K562 (cell line): ENCODE measurements around the gene RAB3GAP1. TPM values are rescaled to one million over a fixed set of nuclear protein-coding genes. Genes with fewer than 3 reads are reported as not detected.

Experiments
- ATAC-seq: fragments of 200-7000 bp; cut with Tn5 transposase; 3 replicates; pipeline ENCODE4 v1.9.1; 2020; ENCODE audit warnings: moderate library complexity
- BruUV-seq: library from RNA; stranded (reverse); fragments of 400-500 nt; replicated peaks from 2 replicates; lab custom pipeline; 2021; lab: Mats Ljungman, UMichigan
- CTCF ChIA-PET: fragments of 300-600 bp; formaldehyde crosslinking; extraction: SDS; loops from one replicate; lab custom pipeline; 2021; ENCODE audit warnings: low intra/inter-chr PET ratio; lab: Yijun Ruan, JAX
- POLR2A ChIA-PET: fragments of 300-600, 350-650 bp; sonication (Branson Sonifier 250); formaldehyde crosslinking; extraction: SDS; loops from one replicate; lab custom pipeline; 2021; ENCODE audit warnings: antibody characterized with exemption, inconsistent platforms; lab: Yijun Ruan, JAX
- DNase-seq, 4 experiments: peaks; one replicate each; pipeline versions ENCODE4 v3.0.0 to v3.0.0-alpha.2; 2011 to 2018; ENCODE audit warnings: low spot score in 3 of 4, mixed read lengths in 3 of 4; ENCODE audit errors: extremely low read depth in 1 of 4
- FAIRE-seq: peaks from 2 replicates; lab custom pipeline; 2011; peaks lifted over from hg19 to GRCh38; lab: Jason Lieb, UNC
- H2AFZ ChIP-seq: 2 replicates; pipeline ENCODE4 v1.6.0; 2011; ENCODE audit warnings: low read depth, low read length, control low read depth, inconsistent platforms
- H3K27ac ChIP-seq: fragments of 200-600 bp; 3 replicates; pipeline ENCODE4 v1.8.0; 2011; ENCODE audit warnings: low read depth, mild to moderate bottlenecking, control low read depth, inconsistent platforms, low read length, moderate library complexity, mixed read lengths; ENCODE audit errors: extremely low read depth
- H3K27me3 ChIP-seq, 2 experiments: fragments of 300-600 bp in 1 of 2; 2 replicates in 1 of 2; 3 replicates in 1 of 2; pipeline versions ENCODE4 v1.6.0 to v1.8.0; 2011; ENCODE audit warnings: inconsistent platforms in 2 of 2, low read length in 2 of 2, mild to moderate bottlenecking in 1 of 2, mixed read lengths in 1 of 2, moderate library complexity in 1 of 2; ENCODE audit not compliant: control insufficient read depth in 2 of 2, insufficient read depth in 2 of 2
- H3K36me3 ChIP-seq: fragments of 300-600 bp; 3 replicates; pipeline ENCODE4 v1.8.0; 2011; ENCODE audit warnings: mild to moderate bottlenecking, low read length, inconsistent platforms; ENCODE audit not compliant: control insufficient read depth, insufficient read depth
- H3K4me1 ChIP-seq, 2 experiments: fragments of 200-600 bp in 1 of 2; replicated peaks in 1 of 2; 2 replicates in 1 of 2; 3 replicates in 1 of 2; pipeline versions ENCODE4 v1.5.1 to v1.8.0; 2011; ENCODE audit warnings: inconsistent platforms in 2 of 2, low read length in 2 of 2, mild to moderate bottlenecking in 1 of 2, mixed read lengths in 1 of 2, moderate library complexity in 1 of 2; ENCODE audit not compliant: control insufficient read depth in 2 of 2, insufficient read depth in 2 of 2
- H3K4me2 ChIP-seq: 2 replicates; pipeline ENCODE4 v1.6.1; 2011; ENCODE audit warnings: low read length, control low read depth, inconsistent platforms, mixed read lengths; ENCODE audit not compliant: insufficient read depth
- H3K4me3 ChIP-seq: fragments of 200-600 bp; sonication (generic), shearing (Covaris generic); 2 replicates; pipeline ENCODE4 v1.5.1; 2016; ENCODE audit warnings: control low read depth, inconsistent platforms
- H3K79me2 ChIP-seq: fragments of 200-600 bp; 3 replicates; pipeline ENCODE4 v1.8.0; 2011; ENCODE audit warnings: low read length, inconsistent platforms; ENCODE audit not compliant: control insufficient read depth, insufficient read depth
- H3K9ac ChIP-seq, 2 experiments: 2 replicates each; pipeline versions ENCODE4 v1.6.0 to v1.6.1; 2011; ENCODE audit warnings: low read depth in 2 of 2, low read length in 2 of 2, control low read depth in 1 of 2, inconsistent platforms in 1 of 2, mild to moderate bottlenecking in 1 of 2, mixed read lengths in 1 of 2; ENCODE audit not compliant: insufficient read depth in 1 of 2
- H3K9me1 ChIP-seq: one replicate; pipeline ENCODE4 v1.6.0; 2011; ENCODE audit warnings: inconsistent platforms, mild to moderate bottlenecking, low read length, moderate library complexity; ENCODE audit not compliant: control insufficient read depth, insufficient read depth
- H3K9me3 ChIP-seq: replicated peaks from 2 replicates; pipeline ENCODE4 v1.5.1; 2011; ENCODE audit warnings: low read depth, low read length, inconsistent platforms; ENCODE audit not compliant: control insufficient read depth, insufficient read depth
- H4K20me1 ChIP-seq: replicated peaks from 2 replicates; pipeline ENCODE4 v1.6.1; 2011; ENCODE audit warnings: low read length, inconsistent platforms, mixed read lengths; ENCODE audit not compliant: control insufficient read depth, insufficient read depth
- ARID2 ChIP-seq: fragments of 450-650 bp; IDR thresholded peaks from 2 replicates; pipeline ENCODE4 v1.6.1; 2017; ENCODE audit warnings: antibody characterized with exemption, mild to moderate bottlenecking
- BRF1 ChIP-seq: IDR thresholded peaks from 3 replicates; pipeline ENCODE4 v1.6.1; 2011; ENCODE audit warnings: borderline replicate concordance, mild to moderate bottlenecking; ENCODE audit not compliant: insufficient read length; ENCODE audit errors: extremely low read depth
- CBFA2T3 ChIP-seq: fragments of 450-650 bp; IDR thresholded peaks from 2 replicates; pipeline ENCODE4 v1.6.1; 2017
- NCOA6 ChIP-seq: fragments of 450-650 bp; IDR thresholded peaks from 2 replicates; pipeline ENCODE4 v1.6.1; 2017; ENCODE audit warnings: mild to moderate bottlenecking
- PPARD ChIP-seq: fragments of 250-450 bp; sonication (Bioruptor Pico); IDR thresholded peaks from 2 replicates; pipeline ENCODE4 v1.8.0; 2022; ENCODE audit warnings: inconsistent platforms, mild to moderate bottlenecking, moderate library complexity
- RNF2 ChIP-seq: sonication (generic); IDR thresholded peaks from 2 replicates; pipeline ENCODE4 v1.6.1; 2016
- SP2 ChIP-seq: IDR thresholded peaks from 2 replicates; pipeline ENCODE4 v1.6.1; 2011; ENCODE audit warnings: mild to moderate bottlenecking, low read depth, low read length, moderate library complexity; ENCODE audit not compliant: poor library complexity, severe bottlenecking; ENCODE audit errors: extremely low read depth
- WGBS: fragments of 100-300 bp; shearing (Covaris generic); methylation state at CpG from one replicate; pipeline ENCODE4 v1.1.6; 2016; ENCODE audit warnings: low coverage, mixed read lengths; ENCODE audit not compliant: insufficient coverage; ENCODE audit errors: missing lambda C conversion rate; 5-methylcytosine and 5-hydroxymethylcytosine counted together
- in situ Hi-C: fragments of 300-500 bp; cut with MboI; formaldehyde crosslinking; loops from 4 replicates; pipeline ENCODE4 v1.15.0; 2018; ENCODE audit warnings: inconsistent platforms, mixed read lengths
- intact Hi-C: fragments of 100-400 bp; cut with micrococcal nuclease; formaldehyde crosslinking; loops from 2 replicates; pipeline ENCODE4 v1.14.2; 2022
- polyA plus RNA-seq, 8 experiments: library from polyadenylated mRNA; depleted of rRNA in 4 of 8; stranded (reverse) in 5 of 8; unstranded in 3 of 8; fragments of >200 nt; fragmentation: Nextera tagmentation in 2 of 8; fragmentation: Illumina TruSeq in 1 of 8; extraction: Ambion mirVana in 2 of 8; extraction: Trizol in 1 of 8; gene quantifications; 2 replicates each; pipeline versions ENCODE4 v1.2.1 to v1.2.3, GENCODE V29; 2011 to 2014; ENCODE audit warnings: inconsistent platforms in 1 of 8, missing spikeins in 1 of 8
- total RNA-seq, 7 experiments: library from RNA; depleted of rRNA in 6 of 7; stranded (reverse); fragments of >200 nt in 6 of 7; fragmentation: Illumina TruSeq in 2 of 7; extraction: Trizol in 2 of 7; gene quantifications; 2 replicates each; pipeline versions ENCODE4 v1.2.1 to v1.2.3, GENCODE V29; 2011 to 2021; ENCODE audit warnings: low replicate concordance in 1 of 7
- TF ChIP-seq, protein P1 (sequence below): fragments of 450-650 bp; IDR thresholded peaks from 2 replicates; pipeline ENCODE4 v1.6.1; 2018; ENCODE audit warnings: mild to moderate bottlenecking, low read depth; ENCODE audit not compliant: partially characterized antibody
- TF ChIP-seq, protein P2 (sequence below): fragments of 450-650 bp; conservative IDR thresholded peaks from 2 replicates; pipeline ENCODE4 v1.6.1; 2016; ENCODE audit warnings: missing genetic modification characterization, low read depth, mild to moderate bottlenecking, missing compliant biosample characterization, moderate library complexity
- TF ChIP-seq, protein P3 (sequence below): sonication (generic); formaldehyde crosslinking; IDR thresholded peaks from 2 replicates; pipeline ENCODE4 v1.8.0; 2022; ENCODE audit warnings: mild to moderate bottlenecking, missing genetic modification reagents, borderline replicate concordance

The RAB3GAP1 gene
- total and polyA plus RNA-seq, 9 of the 15 experiments (the other 6 are each of a cell fraction or from before 2014, with no cell fraction given), result 15.5 to 48.6 (median 33.0) TPM

DNA sequence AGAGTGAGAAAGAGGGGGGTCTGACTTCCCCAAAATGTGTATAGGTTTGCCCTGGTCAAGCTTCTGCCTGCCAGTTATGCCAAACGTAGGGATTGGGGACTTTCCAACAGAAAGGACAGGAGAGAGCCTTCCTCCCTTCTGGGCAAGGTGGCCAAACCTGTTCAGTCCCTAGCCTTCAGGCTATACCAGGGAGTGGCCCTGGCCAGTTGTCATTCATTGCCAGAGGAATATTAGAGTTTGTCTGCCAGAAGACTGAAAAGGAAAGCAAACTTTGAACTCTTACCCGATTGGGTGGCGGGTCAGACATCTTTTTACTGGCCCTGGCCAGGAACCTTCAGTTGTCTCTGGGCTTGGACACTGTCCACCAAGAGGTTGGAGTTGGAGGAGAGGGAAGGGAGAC, 22.1 kb downstream of the RAB3GAP1 start:
- no peaks in the 10 kb centered on the region; the same call in 1 of the 2 replicates for H4K20me1 ChIP-seq
- no peak overlapping the region for H3K4me3 ChIP-seq
- ATAC-seq, result peak; percentile 19; the same call in 1 of the 3 replicates
- no peak overlapping the region for H3K27ac ChIP-seq
- in situ Hi-C loops, result no loop called here
- H3K9me1 ChIP-seq, result no peaks in the 10 kb centered on the region
- H3K9me3 ChIP-seq, result no peaks in the 10 kb centered on the region
- no peaks in the 10 kb centered on the region for H3K27me3 ChIP-seq
- H3K4me2 ChIP-seq, result no peak overlapping the region
- BruUV-seq, result no TSS peak
- intact Hi-C loops, result no loop called here
- ChIA-PET CTCF (no interaction called here), POLR2A (no interaction called here)
- DNase-seq, result no peak
- no peak overlapping the region for H3K9ac ChIP-seq
- peaks cover 5% of the 10 kb centered on the region; the same call in 1 of the 3 replicates for H3K36me3 ChIP-seq
- H3K79me2 ChIP-seq, result peaks cover 20% of the 10 kb centered on the region
- TF ChIP-seq PPARD (CRISPR knock-in tag) (no peak), NCOA6 (no peak), SP2 (no peak), RNF2 (no peak), CBFA2T3 (no peak), BRF1 (no peak), ARID2 (no peak)
- TF ChIP-seq, protein P1, sequence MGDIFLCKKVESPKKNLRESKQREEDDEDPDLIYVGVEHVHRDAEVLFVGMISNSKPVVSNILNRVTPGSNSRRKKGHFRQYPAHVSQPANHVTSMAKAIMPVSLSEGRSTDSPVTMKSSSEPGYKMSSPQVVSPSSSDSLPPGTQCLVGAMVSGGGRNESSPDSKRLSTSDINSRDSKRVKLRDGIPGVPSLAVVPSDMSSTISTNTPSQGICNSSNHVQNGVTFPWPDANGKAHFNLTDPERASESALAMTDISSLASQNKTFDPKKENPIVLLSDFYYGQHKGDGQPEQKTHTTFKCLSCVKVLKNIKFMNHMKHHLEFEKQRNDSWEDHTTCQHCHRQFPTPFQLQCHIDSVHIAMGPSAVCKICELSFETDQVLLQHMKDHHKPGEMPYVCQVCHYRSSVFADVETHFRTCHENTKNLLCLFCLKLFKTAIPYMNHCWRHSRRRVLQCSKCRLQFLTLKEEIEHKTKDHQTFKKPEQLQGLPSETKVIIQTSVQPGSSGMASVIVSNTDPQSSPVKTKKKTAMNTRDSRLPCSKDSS, result no peak
- TF ChIP-seq, protein P2, sequence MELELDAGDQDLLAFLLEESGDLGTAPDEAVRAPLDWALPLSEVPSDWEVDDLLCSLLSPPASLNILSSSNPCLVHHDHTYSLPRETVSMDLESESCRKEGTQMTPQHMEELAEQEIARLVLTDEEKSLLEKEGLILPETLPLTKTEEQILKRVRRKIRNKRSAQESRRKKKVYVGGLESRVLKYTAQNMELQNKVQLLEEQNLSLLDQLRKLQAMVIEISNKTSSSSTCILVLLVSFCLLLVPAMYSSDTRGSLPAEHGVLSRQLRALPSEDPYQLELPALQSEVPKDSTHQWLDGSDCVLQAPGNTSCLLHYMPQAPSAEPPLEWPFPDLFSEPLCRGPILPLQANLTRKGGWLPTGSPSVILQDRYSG (tag), result no peak
- TF ChIP-seq, protein P3, sequence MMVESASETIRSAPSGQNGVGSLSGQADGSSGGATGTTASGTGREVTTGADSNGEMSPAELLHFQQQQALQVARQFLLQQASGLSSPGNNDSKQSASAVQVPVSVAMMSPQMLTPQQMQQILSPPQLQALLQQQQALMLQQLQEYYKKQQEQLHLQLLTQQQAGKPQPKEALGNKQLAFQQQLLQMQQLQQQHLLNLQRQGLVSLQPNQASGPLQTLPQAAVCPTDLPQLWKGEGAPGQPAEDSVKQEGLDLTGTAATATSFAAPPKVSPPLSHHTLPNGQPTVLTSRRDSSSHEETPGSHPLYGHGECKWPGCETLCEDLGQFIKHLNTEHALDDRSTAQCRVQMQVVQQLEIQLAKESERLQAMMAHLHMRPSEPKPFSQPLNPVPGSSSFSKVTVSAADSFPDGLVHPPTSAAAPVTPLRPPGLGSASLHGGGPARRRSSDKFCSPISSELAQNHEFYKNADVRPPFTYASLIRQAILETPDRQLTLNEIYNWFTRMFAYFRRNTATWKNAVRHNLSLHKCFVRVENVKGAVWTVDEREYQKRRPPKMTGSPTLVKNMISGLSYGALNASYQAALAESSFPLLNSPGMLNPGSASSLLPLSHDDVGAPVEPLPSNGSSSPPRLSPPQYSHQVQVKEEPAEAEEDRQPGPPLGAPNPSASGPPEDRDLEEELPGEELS (CRISPR knock-in tag), result no peak
- WGBS, result 78% methylated on average over 3 of the region's 3 CpGs
- H2AFZ ChIP-seq, result no peak overlapping the region
- H3K4me1 ChIP-seq, result no peaks in the 10 kb centered on the region
- no peak for FAIRE-seq
